ENCODE data around the gene PNPLA2.
A peak's percentile ranks its signal among the peaks of the same experiment; 100 is the strongest.

DNA sequence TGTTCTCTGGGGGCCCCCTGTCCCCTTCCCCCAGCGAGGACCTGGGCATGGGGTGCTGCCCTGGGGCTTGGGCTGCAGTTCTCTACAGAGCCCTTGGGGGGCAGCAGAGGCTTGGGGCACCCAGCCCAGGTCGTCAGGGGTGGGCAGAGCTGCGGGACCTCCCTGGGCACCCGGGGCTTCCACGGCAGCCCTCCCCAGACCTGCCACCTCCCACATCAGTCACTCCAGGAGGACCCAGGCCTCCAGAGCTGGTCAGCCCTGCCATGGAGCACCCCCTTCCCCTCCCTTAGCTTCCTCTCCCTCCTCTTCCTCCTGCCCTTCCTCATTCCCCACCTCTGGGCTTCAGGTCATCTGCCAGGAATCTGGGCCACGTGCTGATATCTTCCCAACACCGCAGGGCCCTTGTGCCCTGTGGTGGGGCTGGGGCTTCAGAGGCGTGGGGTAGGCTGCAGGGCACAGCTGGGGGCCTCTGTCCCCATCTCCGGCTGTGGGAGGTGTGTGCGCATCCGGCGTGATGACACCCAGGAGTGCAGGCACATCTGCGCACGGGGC lies 29.7 kb downstream of the PNPLA2 start:
- TF ChIP-seq POLR2A (IDR thresholded peaks at IDR 0.05), result no peak
- peak in 3 of 4 experiments; percentile 83 to 96 (median 84) for TF ChIP-seq CTCF (IDR thresholded peaks at IDR 0.05)
- no peak for TF ChIP-seq POLR2AphosphoS5 (IDR thresholded peaks at IDR 0.05)

Data from gastroesophageal sphincter (tissue), 3 donors.